IMR-90 (cell line): ENCODE results near the gene DPYD. TPM values are rescaled to one million over a fixed set of nuclear protein-coding genes. Genes with fewer than 3 reads are reported as not detected.

ENCODE experiments used
- ATAC-seq: fragments of 200-7000 bp; cut with Tn5 transposase; 2 replicates; pipeline ENCODE4 v1.9.1; 2020; ENCODE audit warnings: low read depth, mild to moderate bottlenecking, moderate library complexity
- BruUV-seq: library from RNA; stranded (reverse); fragments of 400-500 nt; replicated peaks from 2 replicates; lab custom pipeline; 2021; lab: Mats Ljungman, UMichigan
- CTCF ChIA-PET: fragments of 300-600 bp; formaldehyde crosslinking; extraction: SDS; loops from one replicate; lab custom pipeline; 2021; ENCODE audit warnings: antibody characterized with exemption; lab: Yijun Ruan, JAX
- POLR2A ChIA-PET: fragments of 300-600 bp; sonication (Branson Sonifier 250); formaldehyde crosslinking; loops from one replicate; lab custom pipeline; 2022; ENCODE audit warnings: antibody characterized with exemption; ENCODE audit not compliant: unreplicated experiment; lab: Charles Lee
- DNase-seq: peaks from one replicate; pipeline ENCODE4 v3.0.0; 2013
- H2AFZ ChIP-seq: replicated peaks from 2 replicates; pipeline ENCODE3; 2013; ENCODE audit warnings: low read length, mild to moderate bottlenecking; ENCODE audit not compliant: poor library complexity
- H2AK5ac ChIP-seq: 2 replicates; pipeline ENCODE4 v1.6.1; 2013; ENCODE audit warnings: low read depth, low read length, inconsistent platforms
- H2AK9ac ChIP-seq: replicated peaks from 2 replicates; pipeline ENCODE3; 2013; ENCODE audit warnings: mild to moderate bottlenecking, low read depth, low read length, moderate library complexity; ENCODE audit not compliant: poor library complexity
- H2BK120ac ChIP-seq: 2 replicates; pipeline ENCODE4 v1.6.1; 2013; ENCODE audit warnings: low read depth, low read length, inconsistent platforms
- H2BK15ac ChIP-seq: 3 replicates; pipeline ENCODE4 v1.6.1; 2013; ENCODE audit warnings: low read depth, low read length, inconsistent platforms
- H2BK20ac ChIP-seq: 2 replicates; pipeline ENCODE4 v1.6.1; 2013; ENCODE audit warnings: low read depth, mild to moderate bottlenecking, inconsistent platforms, low read length, moderate library complexity
- H2BK5ac ChIP-seq: 2 replicates; pipeline ENCODE4 v1.6.1; 2013; ENCODE audit warnings: mild to moderate bottlenecking, low read depth, low read length, inconsistent platforms; ENCODE audit not compliant: poor library complexity, severe bottlenecking
- H3K14ac ChIP-seq: replicated peaks from 2 replicates; pipeline ENCODE4 v1.6.1; 2013; ENCODE audit warnings: low read depth, low read length, inconsistent platforms
- H3K18ac ChIP-seq: 2 replicates; pipeline ENCODE4 v1.6.1; 2013; ENCODE audit warnings: low read depth, low read length, control low read depth
- H3K23ac ChIP-seq: 2 replicates; pipeline ENCODE4 v1.6.1; 2013; ENCODE audit warnings: low read depth, low read length, inconsistent platforms
- H3K27ac ChIP-seq: 2 replicates; pipeline ENCODE4 v1.5.1; 2013; ENCODE audit warnings: mild to moderate bottlenecking, control low read depth, low read length; ENCODE audit not compliant: insufficient read depth
- H3K27me3 ChIP-seq: 2 replicates; pipeline ENCODE4 v1.6.1; 2013; ENCODE audit warnings: low read length; ENCODE audit not compliant: control insufficient read depth, insufficient read depth
- H3K36me3 ChIP-seq: 2 replicates; pipeline ENCODE4 v1.6.1; 2013; ENCODE audit warnings: low read length, mixed read lengths; ENCODE audit not compliant: control insufficient read depth, insufficient read depth
- H3K4ac ChIP-seq: 2 replicates; pipeline ENCODE4 v1.6.1; 2013; ENCODE audit warnings: low read depth, low read length, inconsistent platforms
- H3K4me1 ChIP-seq: 2 replicates; pipeline ENCODE4 v1.6.1; 2013; ENCODE audit warnings: low read length, mixed read lengths; ENCODE audit not compliant: control insufficient read depth, insufficient read depth
- H3K4me2 ChIP-seq: 2 replicates; pipeline ENCODE4 v1.6.1; 2013; ENCODE audit warnings: low read depth, mild to moderate bottlenecking, control low read depth, low read length, moderate library complexity
- H3K4me3 ChIP-seq: 2 replicates; pipeline ENCODE4 v1.5.1; 2013; ENCODE audit warnings: low read depth, mild to moderate bottlenecking, control low read depth, low read length, moderate library complexity; ENCODE audit not compliant: insufficient read depth
- H3K56ac ChIP-seq: 2 replicates; pipeline ENCODE4 v1.6.1; 2013; ENCODE audit warnings: low read length, inconsistent platforms; ENCODE audit not compliant: insufficient read depth; ENCODE audit errors: extremely low read depth
- H3K79me1 ChIP-seq, 2 experiments: 2 replicates each; pipeline ENCODE4 v1.6.1; 2013; ENCODE audit warnings: low read length in 2 of 2, inconsistent platforms in 1 of 2, low read depth in 1 of 2
- H3K9ac ChIP-seq: 2 replicates; pipeline ENCODE4 v1.6.1; 2013; ENCODE audit warnings: low read depth, low read length, control low read depth
- H3K9me1 ChIP-seq: 2 replicates; pipeline ENCODE4 v1.6.1; 2013; ENCODE audit warnings: low read length, inconsistent platforms; ENCODE audit not compliant: insufficient read depth
- H3K9me3 ChIP-seq: 2 replicates; pipeline ENCODE4 v1.6.1; 2013; ENCODE audit warnings: low read length; ENCODE audit not compliant: control insufficient read depth, insufficient read depth
- H4K20me1 ChIP-seq: 2 replicates; pipeline ENCODE4 v1.6.1; 2013; ENCODE audit warnings: low read length, inconsistent platforms; ENCODE audit not compliant: insufficient read depth
- H4K5ac ChIP-seq: 2 replicates; pipeline ENCODE4 v1.6.1; 2013; ENCODE audit warnings: mild to moderate bottlenecking, low read depth, low read length, control low read depth
- H4K8ac ChIP-seq, 2 experiments: 2 replicates each; pipeline ENCODE4 v1.6.1; 2013; ENCODE audit warnings: low read depth in 2 of 2, low read length in 2 of 2, control low read depth in 1 of 2, inconsistent platforms in 1 of 2
- H4K91ac ChIP-seq: 2 replicates; pipeline ENCODE4 v1.6.1; 2013; ENCODE audit warnings: low read depth, low read length, inconsistent platforms; ENCODE audit not compliant: insufficient read depth
- SMC3 ChIP-seq: fragments of 150-350 bp; IDR thresholded peaks from 2 replicates; pipeline ENCODE4 v1.6.1; 2016; ENCODE audit warnings: low read depth, mild to moderate bottlenecking, antibody characterized with exemption, low read length, moderate library complexity
- WGBS, 2 experiments: methylation state at CpG; one replicate each; pipeline versions ENCODE4 v1.1.5 to v1.1.7; 2013; ENCODE audit warnings: missing lambda C conversion rate in 2 of 2; ENCODE audit not compliant: insufficient read length in 1 of 2; ENCODE audit errors: extremely low coverage in 2 of 2; 5-methylcytosine and 5-hydroxymethylcytosine counted together
- dilution Hi-C: fragments of 300-500 bp; cut with HindIII; formaldehyde crosslinking; loops from one replicate; pipeline ENCODE4 v1.14.3; 2018; ENCODE audit warnings: low sequenced_read_pairs; ENCODE audit not compliant: unreplicated experiment
- in situ Hi-C: fragments of 300-500 bp; cut with MboI; formaldehyde crosslinking; loops from 3 replicates; pipeline ENCODE4 v1.14.3; 2019; ENCODE audit warnings: low sequenced_read_pairs, inconsistent platforms, mixed read lengths
- intact Hi-C: fragments of 100-400 bp; cut with micrococcal nuclease; formaldehyde crosslinking; loops from 2 replicates; pipeline ENCODE4 v1.10.0; 2022
- polyA plus RNA-seq, 3 experiments: library from polyadenylated mRNA; depleted of rRNA; stranded (reverse); fragments of >200 nt; gene quantifications; 2 replicates each; pipeline ENCODE4 v1.2.3, GENCODE V29; 2012; ENCODE audit warnings: low replicate concordance in 1 of 3
- total RNA-seq: library from RNA; depleted of rRNA; stranded (reverse); fragments of >200 nt; gene quantifications from 2 replicates; pipeline ENCODE4 v1.2.3, GENCODE V29; 2012

The DPYD gene
- total and polyA plus RNA-seq, 2 of the 4 experiments (the other 2 are of a cell fraction): 9.3 to 47.3 TPM

DNA sequence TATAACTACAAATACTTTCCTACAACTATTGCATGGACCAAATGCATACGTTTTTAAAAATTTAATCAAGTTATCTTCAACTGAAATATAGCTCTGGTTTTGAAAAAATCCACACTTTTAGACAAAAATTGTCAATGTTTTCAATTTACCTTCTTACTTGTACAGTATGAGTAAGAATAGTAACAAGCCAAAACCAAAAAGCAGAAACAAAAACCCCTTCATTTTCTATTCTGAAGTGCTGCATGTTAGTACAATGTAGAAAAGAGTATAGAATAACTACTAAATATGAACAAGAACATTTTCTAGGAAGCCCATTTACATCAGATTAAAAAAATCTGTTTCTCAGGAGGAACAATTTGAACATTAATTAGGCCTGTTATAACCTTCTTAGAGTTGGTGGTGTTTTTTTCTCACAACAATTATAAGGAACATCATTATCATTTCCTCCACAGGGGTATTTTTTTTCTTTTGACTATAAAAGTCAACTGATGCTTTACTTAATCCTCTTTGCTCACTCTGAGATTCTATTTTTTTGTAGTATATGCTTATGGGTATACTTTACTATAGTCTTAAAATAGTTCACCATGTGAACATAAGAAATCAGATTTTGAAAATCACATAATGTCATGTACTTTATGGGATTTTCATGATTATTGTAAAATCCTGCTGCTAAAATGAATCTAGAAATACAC, 723.9 kb downstream of the DPYD start:
- dilution Hi-C loops (no loop called here), in situ Hi-C loops (no loop called here), intact Hi-C loops (loop anchor here (10.0 kb wide), 1 partner anchor 188 kb away; no protein-coding TSS in a partner anchor)
- Histone ChIP-seq H2BK15ac (no peak overlapping the region), H2AK5ac (no peak overlapping the region), H4K8ac (no peak overlapping the region), H2BK120ac (no peak overlapping the region), H2AFZ (no peak overlapping the region), H3K9me1 (0 out of 2 replicates have a peak, but pooled peaks cover 3% of the 10 kb centered on the region), H4K5ac (no peak overlapping the region), H3K4me3 (no peak overlapping the region), H3K18ac (no peak overlapping the region), H3K27me3 (no peaks in the 10 kb centered on the region), H2BK20ac (no peak overlapping the region), H3K36me3 (no peaks in the 10 kb centered on the region), H3K79me1 (no peaks in the 10 kb centered on the region), H3K23ac (no peak overlapping the region), H4K20me1 (no peaks in the 10 kb centered on the region), H2AK9ac (no peak overlapping the region), H2BK5ac (no peak overlapping the region), H3K4me2 (no peak overlapping the region), H3K4ac (no peak overlapping the region), H3K9me3 (no peaks in the 10 kb centered on the region), H3K9ac (no peak overlapping the region), H3K56ac (no peak overlapping the region), H3K4me1 (peaks cover 2% of the 10 kb centered on the region; the same call in 1 of the 2 replicates), H4K91ac (no peak overlapping the region), H3K27ac (no peak overlapping the region), H3K14ac (no peak overlapping the region)
- CTCF ChIA-PET: interaction anchor here (0.6 kb wide), 1 partner anchor 389 kb away, joined by 5 read pairs; no protein-coding TSS in a partner anchor
- no TSS peak for BruUV-seq
- no CpG with 5 or more reads among the region's 1 CpG for WGBS, 2 experiments
- DNase-seq (no peak), ATAC-seq (no peak)
- POLR2A ChIA-PET: no interaction called here
- no peak for TF ChIP-seq SMC3
